Progenitor cell of endocrine pancreas (in vitro differentiated cells): ENCODE data around the gene LYRM1. TPM values are rescaled to one million over a fixed set of nuclear protein-coding genes. Genes with fewer than 3 reads are reported as not detected.

Source experiments
- DNase-seq: peaks from one replicate; pipeline ENCODE4 v3.0.0; 2021; ENCODE audit warnings: low spot score; ENCODE audit not compliant: unreplicated experiment
- H3K27ac Mint-ChIP-seq: 2 replicates; pipeline ENCODE4 v1.8.0; 2021; ENCODE audit warnings: mild to moderate bottlenecking, moderate library complexity, mixed read lengths
- H3K27me3 Mint-ChIP-seq: 2 replicates; pipeline ENCODE4 v1.8.0; 2021; ENCODE audit warnings: mixed read lengths
- H3K36me3 Mint-ChIP-seq: 2 replicates; pipeline ENCODE4 v1.8.0; 2022; ENCODE audit warnings: mixed read lengths; ENCODE audit not compliant: insufficient read depth
- H3K4me1 Mint-ChIP-seq: 2 replicates; pipeline ENCODE4 v1.8.0; 2021; ENCODE audit warnings: low read depth, mixed read lengths
- H3K4me3 Mint-ChIP-seq: 2 replicates; pipeline ENCODE4 v1.8.0; 2021; ENCODE audit warnings: low read depth, mild to moderate bottlenecking, moderate library complexity, mixed read lengths
- H3K9me3 Mint-ChIP-seq: 2 replicates; pipeline ENCODE4 v1.8.0; 2021; ENCODE audit warnings: low read depth, mixed read lengths
- total RNA-seq: library from RNA; stranded (reverse); gene quantifications from 2 replicates; pipeline ENCODE4 v1.2.1, GENCODE V29; 2021
- TF ChIP-seq, protein P1 (sequence below): fragments of 200-600 bp; sonication (generic); IDR thresholded peaks from one replicate; pipeline ENCODE4 v1.5.0; 2021; ENCODE audit warnings: antibody characterized with exemption, mild to moderate bottlenecking; ENCODE audit not compliant: unreplicated experiment

Gene LYRM1
- total RNA-seq, 1 donor from 2014 or later, result 34.2 TPM

- H3K4me1 Mint-ChIP-seq, result peaks cover 2% of the 10 kb centered on the region
- H3K4me3 Mint-ChIP-seq, result no peak overlapping the region
- H3K36me3 Mint-ChIP-seq, result peaks cover 4% of the 10 kb centered on the region
- H3K9me3 Mint-ChIP-seq, result no peaks in the 10 kb centered on the region
- H3K27ac Mint-ChIP-seq, result no peak overlapping the region
- TF ChIP-seq, protein P1, sequence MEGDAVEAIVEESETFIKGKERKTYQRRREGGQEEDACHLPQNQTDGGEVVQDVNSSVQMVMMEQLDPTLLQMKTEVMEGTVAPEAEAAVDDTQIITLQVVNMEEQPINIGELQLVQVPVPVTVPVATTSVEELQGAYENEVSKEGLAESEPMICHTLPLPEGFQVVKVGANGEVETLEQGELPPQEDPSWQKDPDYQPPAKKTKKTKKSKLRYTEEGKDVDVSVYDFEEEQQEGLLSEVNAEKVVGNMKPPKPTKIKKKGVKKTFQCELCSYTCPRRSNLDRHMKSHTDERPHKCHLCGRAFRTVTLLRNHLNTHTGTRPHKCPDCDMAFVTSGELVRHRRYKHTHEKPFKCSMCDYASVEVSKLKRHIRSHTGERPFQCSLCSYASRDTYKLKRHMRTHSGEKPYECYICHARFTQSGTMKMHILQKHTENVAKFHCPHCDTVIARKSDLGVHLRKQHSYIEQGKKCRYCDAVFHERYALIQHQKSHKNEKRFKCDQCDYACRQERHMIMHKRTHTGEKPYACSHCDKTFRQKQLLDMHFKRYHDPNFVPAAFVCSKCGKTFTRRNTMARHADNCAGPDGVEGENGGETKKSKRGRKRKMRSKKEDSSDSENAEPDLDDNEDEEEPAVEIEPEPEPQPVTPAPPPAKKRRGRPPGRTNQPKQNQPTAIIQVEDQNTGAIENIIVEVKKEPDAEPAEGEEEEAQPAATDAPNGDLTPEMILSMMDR, result no peak
- DNase-seq, result no peak
- H3K27me3 Mint-ChIP-seq, result no peaks in the 10 kb centered on the region
Observed at GRCh38 chr16:20930365-20930690, 29.8 kb downstream of the LYRM1 start.

- TF ChIP-seq, protein P1, result no peak
- H3K27me3 Mint-ChIP-seq, result no peaks in the 10 kb centered on the region
- no peak overlapping the region for H3K4me3 Mint-ChIP-seq
- DNase-seq, result no peak
- H3K9me3 Mint-ChIP-seq, result no peaks in the 10 kb centered on the region
- no peaks in the 10 kb centered on the region for H3K4me1 Mint-ChIP-seq
- no peak overlapping the region for H3K27ac Mint-ChIP-seq
- no peaks in the 10 kb centered on the region for H3K36me3 Mint-ChIP-seq
Observed at GRCh38 chr16:20931066-20931600, 30.6 kb downstream of the LYRM1 start.

DNA sequence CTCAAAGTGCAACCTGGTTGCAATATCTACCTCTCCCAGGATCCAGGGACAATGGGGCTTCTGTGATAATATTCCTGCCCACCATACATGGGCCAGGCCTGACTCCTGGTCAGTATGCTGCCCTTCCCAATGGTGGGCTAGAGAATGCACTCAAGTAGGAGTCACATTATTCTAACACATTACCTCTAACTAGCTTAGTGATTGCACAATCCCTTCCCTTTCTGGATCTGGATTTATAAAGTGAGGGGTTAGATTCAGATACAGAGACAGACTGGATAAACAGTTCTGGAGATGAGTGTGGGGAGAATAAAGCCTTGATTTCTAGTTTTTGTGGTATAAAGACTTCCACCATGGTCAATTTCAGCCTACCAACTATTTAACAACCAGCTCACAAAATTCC is 33.0 kb downstream of the LYRM1 start:
- H3K36me3 Mint-ChIP-seq, result no peaks in the 10 kb centered on the region

GRCh38 chr16:20937736-20938135 is 37.2 kb downstream of the LYRM1 start:
- Mint-ChIP-seq H3K9me3 (no peaks in the 10 kb centered on the region), H3K4me1 (no peaks in the 10 kb centered on the region), H3K4me3 (no peak overlapping the region), H3K27ac (no peak overlapping the region), H3K36me3 (no peaks in the 10 kb centered on the region), H3K27me3 (no peaks in the 10 kb centered on the region)
- TF ChIP-seq, protein P1, result no peak
- no peak for DNase-seq

More for the DNA sequence above, 33.0 kb downstream of the LYRM1 start:
- Mint-ChIP-seq H3K4me1 (no peaks in the 10 kb centered on the region), H3K27me3 (no peaks in the 10 kb centered on the region), H3K9me3 (no peaks in the 10 kb centered on the region), H3K4me3 (no peak overlapping the region), H3K27ac (no peak overlapping the region)
- no peak for DNase-seq
- TF ChIP-seq, protein P1, result no peak

- Mint-ChIP-seq H3K4me3 (no peak overlapping the region), H3K27me3 (no peaks in the 10 kb centered on the region), H3K36me3 (no peaks in the 10 kb centered on the region), H3K4me1 (no peaks in the 10 kb centered on the region), H3K9me3 (no peaks in the 10 kb centered on the region), H3K27ac (no peak overlapping the region)
- TF ChIP-seq, protein P1, result no peak
- no peak for DNase-seq
Observed at GRCh38 chr16:20938426-20938825, 37.9 kb downstream of the LYRM1 start.
